HL-60 (cell line): Measurements from ENCODE around the gene MVD.

Experiments
- DNase-seq, 2 experiments: peaks; one replicate each; pipeline ENCODE4 v3.0.0-alpha.2; 2010 to 2020; ENCODE audit warnings: low read depth in 1 of 2, low spot score in 1 of 2
- H3K27ac ChIP-seq: fragments of 250-450 bp; sonication (Bioruptor Pico); replicated peaks from 2 replicates; pipeline ENCODE4 v1.5.1; 2020; ENCODE audit warnings: mild to moderate bottlenecking, moderate library complexity
- H3K27me3 ChIP-seq: fragments of 250-450 bp; sonication (Bioruptor Pico); 2 replicates; pipeline ENCODE4 v1.5.1; 2021; ENCODE audit warnings: mild to moderate bottlenecking, moderate library complexity; ENCODE audit not compliant: insufficient read depth, poor library complexity, severe bottlenecking
- H3K4me3 ChIP-seq: replicated peaks from 2 replicates; pipeline ENCODE4 v1.5.1; 2011; ENCODE audit warnings: mild to moderate bottlenecking, control low read depth, low read length; ENCODE audit not compliant: insufficient read depth
- GABPA ChIP-seq: IDR thresholded peaks from 2 replicates; pipeline ENCODE4 v1.6.1; 2012; ENCODE audit warnings: low read depth
- POLR2AphosphoS5 ChIP-seq: IDR thresholded peaks from 2 replicates; pipeline ENCODE4 v1.6.1; 2012; ENCODE audit warnings: low read depth
- SPI1 ChIP-seq: IDR thresholded peaks from 2 replicates; pipeline ENCODE4 v1.6.1; 2012; ENCODE audit warnings: low read depth, mild to moderate bottlenecking, borderline replicate concordance
- TF ChIP-seq, protein P1 (sequence below): IDR thresholded peaks from 2 replicates; pipeline ENCODE4 v1.6.1; 2012; ENCODE audit warnings: low read depth; ENCODE audit not compliant: insufficient replicate concordance
- TF ChIP-seq, protein P2 (sequence below): IDR thresholded peaks from one replicate; pipeline ENCODE4 v1.5.1; 2011; ENCODE audit warnings: low read length, control low read depth, inconsistent platforms; ENCODE audit not compliant: insufficient read depth

MVD gene

DNA sequence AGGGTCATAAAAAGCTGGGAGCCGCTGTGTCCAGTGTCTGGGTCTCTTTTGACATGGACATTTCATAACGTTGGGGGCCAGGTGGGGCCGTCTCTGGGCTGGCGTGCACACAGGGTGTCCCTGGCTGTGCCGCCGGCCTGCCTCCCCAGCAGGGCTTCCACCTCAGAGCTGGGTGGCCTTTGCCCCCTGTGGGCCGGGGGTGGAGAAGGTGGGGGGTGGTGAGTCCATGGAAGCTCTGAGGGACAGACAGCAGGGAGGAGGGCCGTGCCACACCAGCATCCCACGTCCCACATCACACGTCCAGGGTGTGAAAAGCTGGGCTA is 24.3 kb upstream of the MVD start:
- no peaks in the 10 kb centered on the region for H3K27me3 ChIP-seq

DNA sequence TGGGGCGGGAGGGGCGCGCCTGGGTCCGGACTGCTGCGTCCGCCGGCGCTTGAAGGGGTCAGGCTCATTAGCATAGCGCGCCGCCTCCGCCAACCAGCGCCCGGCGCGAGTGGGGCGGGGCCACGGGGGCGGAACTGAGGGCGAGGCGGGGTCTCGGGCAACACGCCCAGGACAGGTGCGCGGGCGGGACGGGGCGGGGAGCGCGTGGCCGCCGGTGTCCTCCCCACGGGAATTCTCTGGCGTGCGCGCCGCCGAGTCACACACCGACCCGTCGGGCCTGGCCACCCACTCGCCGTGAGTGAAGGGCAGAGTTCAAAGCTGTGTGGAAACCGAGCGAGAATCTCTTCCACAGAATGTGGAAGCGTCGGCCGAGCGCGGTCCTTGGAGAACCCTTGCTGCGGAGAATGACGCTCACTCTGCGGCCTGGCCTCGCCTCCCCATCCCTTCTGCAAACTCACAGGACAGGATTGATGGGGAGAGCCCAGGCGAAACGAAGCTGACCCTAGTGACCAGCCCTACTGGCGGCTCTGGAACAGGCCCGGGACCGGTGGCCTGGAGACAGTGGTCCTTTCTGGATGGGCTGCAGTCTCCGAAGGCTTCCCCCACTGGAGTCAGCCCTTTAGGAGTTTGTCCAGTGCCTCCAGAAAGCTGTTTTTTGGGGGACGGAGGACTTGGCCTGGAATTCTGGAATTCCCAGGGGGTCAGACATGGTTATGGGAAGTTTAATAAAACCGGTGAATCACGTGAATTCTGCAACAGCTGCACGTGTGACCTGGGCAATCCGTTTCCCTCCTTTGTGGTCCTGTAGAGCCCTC is 23.8 kb upstream of the MVD start, which contains the start of gene SNAI3:
Gene SNAI3, minus strand, starts transcription at position 69 of the 815 bp plus-strand sequence. CDS start 101 bp downstream, outside the sequence.
- H3K4me3 ChIP-seq, result peak within 1 kb of the TSS; percentile 64
- no peak for TF ChIP-seq SPI1
- TF ChIP-seq, protein P1, sequence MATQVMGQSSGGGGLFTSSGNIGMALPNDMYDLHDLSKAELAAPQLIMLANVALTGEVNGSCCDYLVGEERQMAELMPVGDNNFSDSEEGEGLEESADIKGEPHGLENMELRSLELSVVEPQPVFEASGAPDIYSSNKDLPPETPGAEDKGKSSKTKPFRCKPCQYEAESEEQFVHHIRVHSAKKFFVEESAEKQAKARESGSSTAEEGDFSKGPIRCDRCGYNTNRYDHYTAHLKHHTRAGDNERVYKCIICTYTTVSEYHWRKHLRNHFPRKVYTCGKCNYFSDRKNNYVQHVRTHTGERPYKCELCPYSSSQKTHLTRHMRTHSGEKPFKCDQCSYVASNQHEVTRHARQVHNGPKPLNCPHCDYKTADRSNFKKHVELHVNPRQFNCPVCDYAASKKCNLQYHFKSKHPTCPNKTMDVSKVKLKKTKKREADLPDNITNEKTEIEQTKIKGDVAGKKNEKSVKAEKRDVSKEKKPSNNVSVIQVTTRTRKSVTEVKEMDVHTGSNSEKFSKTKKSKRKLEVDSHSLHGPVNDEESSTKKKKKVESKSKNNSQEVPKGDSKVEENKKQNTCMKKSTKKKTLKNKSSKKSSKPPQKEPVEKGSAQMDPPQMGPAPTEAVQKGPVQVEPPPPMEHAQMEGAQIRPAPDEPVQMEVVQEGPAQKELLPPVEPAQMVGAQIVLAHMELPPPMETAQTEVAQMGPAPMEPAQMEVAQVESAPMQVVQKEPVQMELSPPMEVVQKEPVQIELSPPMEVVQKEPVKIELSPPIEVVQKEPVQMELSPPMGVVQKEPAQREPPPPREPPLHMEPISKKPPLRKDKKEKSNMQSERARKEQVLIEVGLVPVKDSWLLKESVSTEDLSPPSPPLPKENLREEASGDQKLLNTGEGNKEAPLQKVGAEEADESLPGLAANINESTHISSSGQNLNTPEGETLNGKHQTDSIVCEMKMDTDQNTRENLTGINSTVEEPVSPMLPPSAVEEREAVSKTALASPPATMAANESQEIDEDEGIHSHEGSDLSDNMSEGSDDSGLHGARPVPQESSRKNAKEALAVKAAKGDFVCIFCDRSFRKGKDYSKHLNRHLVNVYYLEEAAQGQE, result no peak
- TF ChIP-seq POLR2AphosphoS5, result no peak
- TF ChIP-seq GABPA, result no peak
- TF ChIP-seq, protein P2, sequence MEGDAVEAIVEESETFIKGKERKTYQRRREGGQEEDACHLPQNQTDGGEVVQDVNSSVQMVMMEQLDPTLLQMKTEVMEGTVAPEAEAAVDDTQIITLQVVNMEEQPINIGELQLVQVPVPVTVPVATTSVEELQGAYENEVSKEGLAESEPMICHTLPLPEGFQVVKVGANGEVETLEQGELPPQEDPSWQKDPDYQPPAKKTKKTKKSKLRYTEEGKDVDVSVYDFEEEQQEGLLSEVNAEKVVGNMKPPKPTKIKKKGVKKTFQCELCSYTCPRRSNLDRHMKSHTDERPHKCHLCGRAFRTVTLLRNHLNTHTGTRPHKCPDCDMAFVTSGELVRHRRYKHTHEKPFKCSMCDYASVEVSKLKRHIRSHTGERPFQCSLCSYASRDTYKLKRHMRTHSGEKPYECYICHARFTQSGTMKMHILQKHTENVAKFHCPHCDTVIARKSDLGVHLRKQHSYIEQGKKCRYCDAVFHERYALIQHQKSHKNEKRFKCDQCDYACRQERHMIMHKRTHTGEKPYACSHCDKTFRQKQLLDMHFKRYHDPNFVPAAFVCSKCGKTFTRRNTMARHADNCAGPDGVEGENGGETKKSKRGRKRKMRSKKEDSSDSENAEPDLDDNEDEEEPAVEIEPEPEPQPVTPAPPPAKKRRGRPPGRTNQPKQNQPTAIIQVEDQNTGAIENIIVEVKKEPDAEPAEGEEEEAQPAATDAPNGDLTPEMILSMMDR, result no peak
- DNase-seq, result peak; percentile 66 to 70
- H3K27ac ChIP-seq, result peak within 1 kb of the TSS; percentile 49
- H3K27me3 ChIP-seq, result no peaks in the 10 kb centered on the region

More for the DNA sequence above, 24.3 kb upstream of the MVD start:
- no peak for DNase-seq
- no peak overlapping the region for H3K27ac ChIP-seq
- H3K4me3 ChIP-seq, result no peak overlapping the region
- no peak for TF ChIP-seq SPI1
- TF ChIP-seq, protein P1, result no peak
- no peak for TF ChIP-seq POLR2AphosphoS5
- no peak for TF ChIP-seq GABPA
- TF ChIP-seq, protein P2, result no peak

DNA sequence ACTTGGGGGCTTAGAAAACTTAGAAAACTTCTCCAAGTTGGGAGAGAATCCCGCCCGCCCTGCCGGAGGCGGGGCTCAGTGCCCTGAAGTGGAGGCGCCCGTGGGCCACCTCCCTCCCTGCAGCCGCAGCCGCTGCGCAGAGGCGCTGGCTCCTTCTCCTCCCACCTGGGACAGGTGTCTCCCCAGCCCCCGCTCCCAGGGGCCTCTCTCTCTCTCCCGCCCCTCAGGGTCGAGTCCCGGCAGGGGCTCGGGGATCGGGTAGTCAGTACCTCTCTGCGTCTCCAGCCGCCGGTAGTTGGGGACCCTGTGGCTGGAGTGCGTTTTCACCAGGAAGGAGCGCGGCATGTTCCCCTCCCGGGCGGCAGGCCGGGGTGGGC is 23.2 kb upstream of the MVD start:
- H3K27me3 ChIP-seq, result no peaks in the 10 kb centered on the region
- peak overlapping the region; percentile 64 for H3K4me3 ChIP-seq
- H3K27ac ChIP-seq, result peak overlapping the region; percentile 49
- no peak for TF ChIP-seq POLR2AphosphoS5
- DNase-seq, result no peak

DNA sequence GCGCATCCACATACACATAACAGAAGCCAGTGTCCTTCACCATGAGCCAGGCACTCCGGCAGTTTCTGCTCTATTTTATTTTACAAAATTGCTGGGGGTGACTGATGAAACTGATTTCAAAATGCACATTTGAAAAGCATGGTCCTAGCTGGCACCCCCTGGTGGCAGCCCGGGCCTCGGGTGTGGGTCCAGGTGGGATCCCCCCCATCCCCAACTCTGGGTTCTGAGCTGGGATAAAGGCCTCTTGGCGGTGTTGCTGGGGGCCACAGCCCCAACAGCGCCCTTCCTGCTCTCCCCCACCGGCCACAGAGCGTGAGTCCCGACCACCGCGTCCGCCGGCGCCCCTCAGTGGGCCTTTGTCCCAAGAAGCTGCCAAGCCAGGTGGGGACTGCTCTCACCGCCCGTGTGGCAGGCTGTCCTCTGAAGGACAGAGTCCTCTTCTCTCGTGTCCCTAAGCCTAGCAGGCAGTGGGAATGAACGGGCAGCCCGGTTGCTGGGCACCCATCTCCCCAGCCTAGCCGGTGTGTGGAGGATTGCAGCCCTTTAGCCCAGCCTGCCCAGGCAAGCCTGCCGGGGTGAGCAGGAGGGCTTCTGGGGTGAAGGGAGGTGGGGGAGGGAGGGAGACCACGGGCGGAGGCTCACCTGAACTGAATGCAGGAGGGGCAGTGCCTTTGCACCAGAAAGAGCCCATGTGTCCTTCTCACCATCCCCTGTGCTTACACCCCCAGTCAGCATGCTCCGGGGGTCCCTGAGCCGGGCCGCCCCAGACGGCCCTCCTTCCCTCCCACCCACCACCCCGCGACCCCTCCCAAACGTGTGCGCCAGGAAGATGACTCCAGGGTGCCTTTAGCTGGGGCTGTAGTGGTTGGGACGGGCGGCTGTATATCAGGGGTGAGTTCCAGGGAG is 22.5 kb upstream of the MVD start:
- H3K27me3 ChIP-seq, result no peaks in the 10 kb centered on the region
- DNase-seq, result no peak
- H3K27ac ChIP-seq, result peak overlapping the region; percentile 49
- H3K4me3 ChIP-seq, result peak overlapping the region; percentile 64
- TF ChIP-seq, protein P2, result peak; percentile 29
- TF ChIP-seq, protein P1, result no peak
- no peak for TF ChIP-seq GABPA
- no peak for TF ChIP-seq SPI1
- TF ChIP-seq POLR2AphosphoS5, result no peak
